GM19395 (cell line): ENCODE results near the gene USP12.

Experiments used
- ATAC-seq: cut with Tn5 transposase; IDR thresholded peaks from one replicate; pipeline ENCODE4 v1.9.1; 2021; ENCODE audit warnings: mild to moderate bottlenecking, moderate library complexity; ENCODE audit not compliant: unreplicated experiment

Gene USP12

DNA sequence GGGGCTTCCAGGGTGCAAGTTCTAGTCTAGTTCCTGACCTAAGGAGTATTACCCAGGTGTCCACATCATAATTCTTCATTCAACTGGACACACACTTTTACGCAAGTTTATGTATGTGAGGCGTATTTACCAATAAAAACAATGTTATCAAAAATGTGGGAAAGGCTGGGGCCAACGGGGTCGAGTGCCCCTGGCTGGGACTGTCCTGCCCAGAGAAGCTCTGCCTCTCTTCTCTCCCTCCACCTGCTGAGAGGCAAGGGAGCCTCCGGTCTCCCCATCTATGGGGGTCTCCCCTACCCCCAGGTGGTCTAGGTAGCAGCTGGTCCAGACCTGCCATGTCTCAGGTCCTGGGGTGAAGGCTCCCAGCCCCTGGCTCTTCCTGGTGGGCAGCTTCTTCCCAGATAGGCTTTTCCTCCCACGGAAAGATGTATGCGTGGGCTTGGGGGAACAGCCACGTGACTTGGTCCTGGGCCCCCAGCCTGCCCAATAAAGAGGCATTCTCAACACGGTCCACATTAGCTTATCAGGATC lies 132.4 kb downstream of the USP12 start:
- ATAC-seq = no peak

DNA sequence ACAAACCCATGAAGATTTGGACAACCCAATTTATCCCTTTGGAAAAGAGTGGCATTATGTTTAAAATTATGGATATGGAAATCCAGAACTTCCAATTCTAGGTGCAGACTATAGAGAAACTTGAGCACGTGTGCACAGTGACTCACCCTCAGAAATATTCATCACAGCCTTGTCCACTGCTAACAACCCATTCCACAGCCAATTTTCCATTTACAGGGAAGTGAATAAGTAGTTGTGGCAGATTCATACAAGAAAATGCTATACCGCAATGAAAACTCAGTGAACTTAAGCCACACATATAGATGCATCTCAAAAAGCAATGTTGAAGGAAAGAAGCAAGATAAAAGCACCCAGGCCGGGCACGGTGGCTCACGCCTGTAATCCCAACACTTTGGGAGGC lies 133.3 kb downstream of the USP12 start:
- no peak for ATAC-seq

GRCh38 chr13:27037571-27037970 lies 134.0 kb downstream of the USP12 start:
- ATAC-seq = no peak

DNA sequence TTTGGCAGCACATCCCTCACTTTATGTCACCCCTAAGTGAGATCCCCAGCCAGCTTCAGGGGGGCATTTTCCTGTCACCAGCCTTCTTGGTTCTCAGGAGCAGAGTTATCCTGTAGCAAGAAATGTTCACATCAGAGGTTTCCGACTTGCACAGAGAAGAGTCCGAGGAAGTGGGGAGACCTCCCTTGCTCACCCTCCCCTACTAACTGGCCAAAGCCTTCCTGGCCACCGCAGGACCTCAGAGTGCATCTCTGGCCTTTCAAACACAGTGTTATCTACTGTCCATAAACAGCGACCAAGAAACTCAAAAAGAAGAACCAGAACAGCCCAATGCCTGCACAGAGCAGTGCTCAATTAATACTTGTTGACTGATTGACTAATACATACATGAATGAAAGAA lies 134.4 kb downstream of the USP12 start:
- no peak for ATAC-seq

DNA sequence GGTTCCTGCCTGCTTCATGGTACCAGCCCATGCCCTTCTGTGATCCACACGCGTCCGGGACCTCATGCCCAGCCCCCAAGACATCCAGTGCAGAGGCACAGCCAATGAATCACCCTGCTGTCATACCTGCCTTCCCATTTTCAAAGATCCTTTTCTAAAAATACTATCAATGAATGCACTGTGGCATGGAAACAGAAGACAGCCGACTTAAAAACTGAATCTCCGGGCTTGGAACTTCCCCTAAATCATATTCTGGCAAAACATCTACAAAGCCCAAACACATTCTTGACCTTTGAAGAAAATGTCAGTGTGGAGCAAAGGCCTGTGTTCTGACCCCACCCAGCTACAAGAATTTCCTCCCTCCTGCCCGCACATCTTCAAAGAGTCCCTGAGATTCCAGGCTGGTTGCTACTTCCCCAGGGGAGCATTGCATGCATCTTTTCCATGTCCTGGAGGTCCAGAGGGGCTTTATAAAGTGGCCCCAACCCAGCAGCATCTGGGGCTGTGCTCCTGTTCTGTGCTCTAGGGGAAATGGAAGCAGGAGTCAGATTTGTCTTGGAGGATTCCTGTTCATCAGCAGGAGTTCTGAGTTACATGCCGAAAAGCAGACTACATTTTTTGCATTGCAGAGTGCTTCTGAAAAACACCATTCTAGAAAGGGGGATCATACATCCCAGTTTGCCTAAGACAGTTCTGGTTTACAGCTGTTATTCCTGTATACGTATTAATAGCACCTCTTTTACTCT lies 135.2 kb downstream of the USP12 start:
- no peak for ATAC-seq

- no peak for ATAC-seq
These were observed 135.7 kb downstream of the USP12 start for GRCh38 chr13:27035892-27036235.

DNA sequence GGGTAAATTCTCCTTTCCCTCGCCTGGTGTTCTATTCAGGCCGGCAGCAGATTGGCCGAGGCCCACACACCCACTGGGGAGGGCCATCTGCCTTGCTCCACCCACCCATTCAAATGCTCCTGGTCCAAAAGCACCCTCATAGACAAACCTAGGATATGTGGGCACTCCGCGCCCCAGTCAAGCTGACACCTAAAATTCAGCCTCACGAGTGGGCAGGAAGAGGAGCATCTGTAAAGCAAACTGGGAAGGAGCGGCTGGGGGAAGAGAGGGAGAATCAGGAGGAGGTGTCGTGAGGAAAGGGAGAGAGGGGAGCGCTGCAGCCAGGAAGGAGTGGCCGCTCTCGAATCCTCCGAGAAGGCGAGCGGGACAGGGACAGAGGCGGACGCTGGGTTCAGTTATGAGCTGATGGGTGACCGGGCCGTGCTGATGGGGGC lies 136.9 kb downstream of the USP12 start:
- ATAC-seq = no peak

DNA sequence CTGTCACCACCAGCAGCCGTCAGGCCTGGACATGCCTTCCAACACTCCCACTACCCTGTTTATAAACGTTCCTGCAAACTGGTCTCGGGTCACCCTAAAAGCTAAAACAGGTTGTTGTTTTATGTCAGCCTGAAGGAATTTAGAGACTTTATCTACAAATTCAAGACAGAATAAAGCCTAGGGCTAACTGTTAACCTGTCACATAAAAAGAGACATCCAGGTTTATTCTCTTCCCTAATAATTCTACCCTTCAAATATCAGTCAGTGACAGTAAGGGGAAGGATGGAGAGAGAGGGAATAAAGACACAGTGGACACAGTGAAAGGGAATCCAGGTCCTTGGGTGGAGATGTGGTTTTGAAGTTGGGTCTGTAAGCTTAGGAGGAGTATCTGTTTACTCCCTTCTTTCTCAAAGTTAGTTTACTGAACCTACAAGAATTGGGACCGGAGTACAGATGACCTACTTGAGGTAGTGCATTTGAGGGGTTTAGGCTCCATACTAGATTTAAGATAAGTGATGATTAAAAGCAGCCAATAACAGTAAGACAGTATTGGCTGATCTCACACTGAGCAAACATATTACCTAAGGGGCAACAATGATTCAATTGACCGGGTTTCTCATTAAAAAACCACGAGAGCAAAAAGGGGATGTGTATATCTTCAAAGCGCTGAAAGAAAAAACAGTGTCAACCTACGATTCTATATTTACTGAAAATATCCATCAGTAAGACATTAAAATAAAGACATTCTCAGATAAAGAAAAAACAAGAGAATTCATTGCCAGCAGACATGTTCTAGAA lies 142.7 kb downstream of the USP12 start:
- ATAC-seq = no peak

DNA sequence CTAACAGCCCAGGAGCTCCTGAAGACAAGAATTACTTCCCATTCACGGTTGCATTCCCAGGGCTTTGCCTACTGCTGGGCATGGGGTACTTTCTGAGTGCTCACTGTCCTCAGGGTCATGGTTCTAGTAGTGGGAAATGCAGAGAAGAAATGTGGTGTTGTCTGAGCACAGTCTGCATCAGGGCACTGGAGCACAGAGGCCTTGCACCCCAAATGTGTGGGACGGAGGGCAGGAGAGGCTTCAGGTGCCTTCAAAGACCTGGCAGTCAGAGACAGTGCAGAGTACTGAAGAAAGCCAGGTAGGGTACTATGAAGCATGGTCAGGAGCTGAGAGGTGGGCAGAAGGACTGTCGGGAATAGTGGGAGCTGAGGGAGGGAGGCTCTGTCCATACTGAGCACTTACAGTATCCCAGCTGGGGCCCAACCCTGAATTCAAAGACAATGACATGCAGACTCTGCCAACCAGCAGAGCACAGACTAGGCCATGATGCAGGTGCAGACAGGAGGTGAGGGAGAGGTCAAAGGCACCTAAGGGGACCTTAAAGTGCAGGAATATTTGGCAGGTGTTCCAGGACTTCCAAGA lies 144.4 kb downstream of the USP12 start:
- ATAC-seq = no peak

- no peak for ATAC-seq
These were observed 145.2 kb downstream of the USP12 start for GRCh38 chr13:27026396-27026795.

DNA sequence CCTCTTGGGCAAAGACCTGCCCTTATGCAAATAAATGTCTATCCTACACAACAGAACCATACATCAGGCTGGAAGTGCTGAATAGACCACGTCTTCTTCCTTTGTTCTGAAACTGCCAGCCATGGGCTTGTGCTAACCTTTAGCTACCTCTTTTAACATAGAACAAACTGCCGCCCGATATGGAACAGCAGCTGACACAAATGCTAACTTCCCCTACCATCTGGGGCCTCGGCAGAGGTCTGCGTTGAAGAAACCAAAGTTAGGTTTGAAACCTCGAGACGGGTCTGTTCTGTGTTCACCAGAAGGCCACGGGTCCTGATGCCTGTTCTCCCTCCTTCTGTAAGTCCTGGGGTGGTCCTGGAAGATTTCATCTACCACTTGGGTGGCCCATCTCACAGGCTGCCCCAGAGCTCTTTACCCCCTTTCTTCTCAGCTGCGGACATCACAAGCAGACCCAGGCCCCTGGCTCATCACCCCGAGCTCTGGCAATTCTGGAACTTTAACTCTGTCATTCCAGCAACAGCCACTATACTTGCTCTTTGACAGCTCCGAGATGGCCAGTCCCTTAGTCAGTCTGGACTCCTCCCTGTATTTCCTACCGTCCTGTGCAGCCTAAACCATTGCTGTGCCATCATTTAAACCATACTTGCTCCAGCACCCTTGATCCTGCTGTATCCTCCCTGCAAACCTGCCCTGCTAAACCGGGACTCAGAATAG lies 146.7 kb downstream of the USP12 start:
- ATAC-seq = no peak

DNA sequence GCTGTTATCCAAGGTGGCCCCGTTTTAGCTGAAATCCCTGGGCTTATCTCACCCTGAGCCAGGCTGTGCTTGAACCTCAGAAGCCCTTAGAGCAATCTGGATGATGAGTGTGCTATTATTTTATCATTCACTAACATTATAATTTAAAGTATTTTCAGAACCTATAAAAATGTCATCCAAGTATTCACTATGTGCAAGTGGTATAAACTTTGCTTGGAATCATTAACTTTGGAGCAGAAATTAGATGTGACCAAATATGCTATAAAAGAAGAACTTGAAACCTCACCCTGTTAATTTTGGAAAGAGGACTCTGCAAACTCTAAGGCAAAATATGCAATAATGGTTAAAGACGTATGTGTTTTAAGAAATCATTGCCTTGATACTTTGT lies 147.5 kb downstream of the USP12 start:
- no peak for ATAC-seq

DNA sequence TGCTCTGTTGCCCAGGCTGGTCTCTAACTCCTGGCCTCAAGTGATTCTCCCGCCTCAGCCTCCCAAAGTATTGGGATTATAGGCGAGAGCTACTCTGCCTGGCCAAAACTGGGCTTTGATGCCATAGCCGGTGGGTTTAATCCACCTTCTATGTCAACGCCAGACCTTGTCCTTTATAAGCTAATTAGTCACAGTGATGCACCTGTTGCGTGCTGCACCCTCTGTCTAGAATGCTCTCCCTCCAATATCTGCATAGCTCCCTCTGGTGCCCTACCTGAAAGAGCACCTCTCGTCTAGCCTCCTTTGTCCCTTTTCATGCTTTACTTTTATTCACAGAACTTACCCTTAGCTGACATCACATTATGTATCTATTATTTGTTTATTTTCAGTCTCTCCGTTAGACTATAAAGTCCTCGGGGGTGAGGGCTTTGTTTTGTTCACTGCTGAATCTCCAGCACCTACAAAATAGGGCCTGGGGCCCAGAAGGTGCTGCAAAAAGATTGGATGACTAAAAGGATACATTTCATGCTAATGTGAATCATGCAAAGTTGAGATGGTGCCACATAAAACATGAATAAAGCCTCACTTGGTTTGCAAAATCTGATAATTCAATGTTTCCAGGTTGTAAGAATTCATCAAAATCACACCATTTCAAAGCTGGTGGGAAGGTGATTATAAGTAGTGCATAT lies 148.1 kb downstream of the USP12 start:
- no peak for ATAC-seq

DNA sequence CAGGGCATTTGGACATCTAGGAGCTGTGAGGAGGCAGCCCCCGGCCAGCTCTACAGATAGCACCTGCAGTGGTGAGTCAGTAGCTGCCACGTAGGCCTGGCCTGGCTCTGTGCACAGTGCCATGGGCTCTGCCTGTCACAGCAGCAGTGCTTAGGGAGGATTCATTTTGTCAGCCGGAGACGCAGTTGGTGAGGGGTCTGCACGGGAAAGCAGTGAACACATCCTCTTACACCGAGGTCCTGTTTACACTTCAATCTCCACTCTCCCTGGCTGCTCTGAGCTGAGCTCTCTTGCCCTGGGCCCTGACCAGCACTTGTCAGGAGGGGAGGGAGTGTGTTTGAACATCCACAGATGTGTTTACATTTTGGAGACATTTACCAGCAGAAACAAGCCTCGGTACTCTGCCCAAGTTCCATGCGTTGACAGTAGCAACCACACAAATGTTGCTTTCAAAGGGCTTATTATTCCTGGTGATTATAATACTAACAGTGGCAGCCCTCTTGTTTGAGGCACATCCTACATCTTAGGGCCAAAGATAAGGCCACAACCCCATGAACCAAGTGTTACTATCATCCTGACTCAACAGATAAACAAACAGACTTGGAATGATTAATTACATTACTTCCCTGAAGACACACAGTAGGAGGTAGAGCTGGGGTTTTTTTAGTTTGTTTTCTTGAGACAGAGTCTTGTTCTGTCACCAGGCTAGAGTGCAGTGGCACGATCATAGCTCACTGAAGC lies 148.9 kb downstream of the USP12 start:
- no peak for ATAC-seq

GRCh38 chr13:27020415-27020814 lies 151.2 kb downstream of the USP12 start:
- no peak for ATAC-seq

- ATAC-seq = no peak
These were observed 152.7 kb downstream of the USP12 start for GRCh38 chr13:27018882-27019281.

GRCh38 chr13:27018344-27018861 lies 153.2 kb downstream of the USP12 start:
- no peak for ATAC-seq

DNA sequence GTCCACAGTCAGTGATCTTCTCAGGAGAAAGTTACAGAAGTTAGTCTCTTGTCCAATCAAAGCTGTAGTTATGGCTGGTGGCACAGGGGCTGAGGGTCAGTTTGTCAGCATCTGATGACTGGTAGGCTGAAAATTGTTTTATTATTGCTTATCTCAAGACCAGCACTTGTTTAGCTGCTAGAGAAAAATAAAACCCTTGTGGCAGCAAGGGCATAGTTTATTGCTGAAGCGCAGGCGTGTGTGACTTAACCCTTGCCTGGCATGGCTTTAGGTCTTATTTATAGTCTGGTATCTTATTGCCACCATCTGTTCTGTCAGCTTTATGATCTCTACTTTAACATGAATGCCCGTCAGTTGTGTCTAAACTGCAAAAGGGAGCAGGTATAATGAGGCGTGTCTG lies 154.7 kb downstream of the USP12 start:
- ATAC-seq = no peak
